HepG2 (cell line): ENCODE measurements around the gene HRH3. TPM values are rescaled to one million over a fixed set of nuclear protein-coding genes. Genes with fewer than 3 reads are reported as not detected.
A peak's percentile ranks its signal among the peaks of the same experiment; 100 is the strongest.

ENCODE experiments used
- ATAC-seq: fragments of 200-7000 bp; cut with Tn5 transposase; 3 replicates; pipeline ENCODE4 v1.9.1; 2020; ENCODE audit warnings: mild to moderate bottlenecking, moderate library complexity
- BruUV-seq: library from RNA; stranded (reverse); fragments of 400-500 nt; replicated peaks from 2 replicates; lab custom pipeline; 2021; lab: Mats Ljungman, UMichigan
- CTCF ChIA-PET: fragments of 300-600 bp; formaldehyde crosslinking; extraction: SDS; loops from one replicate; lab custom pipeline; 2021; ENCODE audit warnings: low total read pairs, inconsistent platforms, low intra/inter-chr PET ratio; lab: Yijun Ruan, JAX
- POLR2A ChIA-PET: fragments of 350-600 bp; sonication (Branson Sonifier 250); formaldehyde crosslinking; loops from one replicate; lab custom pipeline; 2020; ENCODE audit warnings: antibody characterized with exemption, inconsistent platforms; lab: Yijun Ruan, JAX
- DNase-seq: peaks from one replicate; pipeline ENCODE4 v3.0.0-alpha.2; 2015; ENCODE audit warnings: low spot score
- FAIRE-seq: peaks from 3 replicates; lab custom pipeline; 2011; peaks lifted over from hg19 to GRCh38; lab: Jason Lieb, UNC
- H2AFZ ChIP-seq: one replicate; pipeline ENCODE4 v1.6.1; 2011; ENCODE audit warnings: low read length, inconsistent platforms
- H3K27ac ChIP-seq: fragments of 300-600 bp; 3 replicates; pipeline ENCODE4 v1.8.0; 2011; ENCODE audit warnings: mixed run types, mild to moderate bottlenecking, mixed read lengths, low read length, inconsistent platforms; ENCODE audit not compliant: insufficient read depth; ENCODE audit errors: extremely low read length
- H3K27me3 ChIP-seq, 2 experiments: fragments of 200-600 bp in 1 of 2; 2 replicates in 1 of 2; 3 replicates in 1 of 2; pipeline versions ENCODE4 v1.6.0 to v1.8.0; 2011; ENCODE audit warnings: low read length in 2 of 2, mild to moderate bottlenecking in 2 of 2, moderate library complexity in 2 of 2, inconsistent platforms in 1 of 2; ENCODE audit not compliant: insufficient read depth in 2 of 2, control insufficient read depth in 1 of 2
- H3K36me3 ChIP-seq, 2 experiments: fragments of 200-600 bp in 1 of 2; replicated peaks in 1 of 2; 2 replicates in 1 of 2; 3 replicates in 1 of 2; pipeline versions ENCODE4 v1.5.1 to v1.8.0; 2011; ENCODE audit warnings: low read length in 2 of 2, inconsistent platforms in 1 of 2; ENCODE audit not compliant: insufficient read depth in 2 of 2, control insufficient read depth in 1 of 2
- H3K4me1 ChIP-seq: 2 replicates; pipeline ENCODE4 v1.5.1; 2012; ENCODE audit warnings: low read length, inconsistent platforms; ENCODE audit not compliant: insufficient read depth
- H3K4me2 ChIP-seq: 2 replicates; pipeline ENCODE4 v1.6.0; 2011; ENCODE audit warnings: low read depth, low read length, inconsistent platforms
- H3K4me3 ChIP-seq, 3 experiments: fragments of 200-600 bp in 1 of 3; sonication (generic), shearing (Covaris generic) in 1 of 3; replicated peaks in 1 of 3; 2 replicates each; pipeline ENCODE4 v1.5.1; 2011 to 2016; ENCODE audit warnings: low read length in 3 of 3, inconsistent platforms in 2 of 3, low read depth in 2 of 3, mild to moderate bottlenecking in 2 of 3, control low read depth in 1 of 3, mixed read lengths in 1 of 3; ENCODE audit not compliant: insufficient read depth in 1 of 3
- H3K79me2 ChIP-seq: one replicate; pipeline ENCODE4 v1.6.1; 2011; ENCODE audit warnings: low read length, inconsistent platforms; ENCODE audit not compliant: insufficient read depth
- H3K9ac ChIP-seq: 2 replicates; pipeline ENCODE4 v1.6.0; 2011; ENCODE audit warnings: mild to moderate bottlenecking, low read depth, low read length, inconsistent platforms; ENCODE audit not compliant: insufficient read depth
- H3K9me3 ChIP-seq: 2 replicates; pipeline ENCODE4 v1.5.1; 2012; ENCODE audit warnings: mild to moderate bottlenecking, low read length
- H4K20me1 ChIP-seq: 2 replicates; pipeline ENCODE4 v1.6.0; 2011; ENCODE audit warnings: inconsistent platforms, mild to moderate bottlenecking, low read length, moderate library complexity; ENCODE audit not compliant: insufficient read depth
- BHLHE40 ChIP-seq: IDR thresholded peaks from 2 replicates; pipeline ENCODE4 v1.6.1; 2011; ENCODE audit warnings: low read length, improper control_type of control experiment
- EZH2 ChIP-seq: conservative IDR thresholded peaks from 2 replicates; pipeline ENCODE4 v1.6.1; 2012; ENCODE audit warnings: mild to moderate bottlenecking, low read depth, low read length, moderate library complexity
- KLF16 ChIP-seq, 2 experiments: sonication (generic) in 1 of 2; formaldehyde crosslinking in 1 of 2; IDR thresholded peaks; 2 replicates each; pipeline versions ENCODE4 v1.6.1 to v1.8.0; 2016 to 2023; ENCODE audit warnings: missing genetic modification reagents in 2 of 2, missing compliant biosample characterization in 1 of 2
- MAFG ChIP-seq: sonication (generic); formaldehyde crosslinking; IDR thresholded peaks from 2 replicates; pipeline ENCODE4 v1.5.1; 2020; ENCODE audit warnings: mild to moderate bottlenecking, missing genetic modification reagents
- NR2F6 ChIP-seq, 2 experiments: IDR thresholded peaks; 2 replicates each; pipeline ENCODE4 v1.6.1; 2016; ENCODE audit warnings: antibody characterized with exemption in 1 of 2, mild to moderate bottlenecking in 1 of 2
- PAWR ChIP-seq: sonication (generic); formaldehyde crosslinking; IDR thresholded peaks from 2 replicates; pipeline ENCODE4 v1.4.0; 2020; ENCODE audit warnings: missing genetic modification reagents, mild to moderate bottlenecking, borderline replicate concordance
- SALL1 ChIP-seq: sonication (generic); formaldehyde crosslinking; IDR thresholded peaks from 2 replicates; pipeline ENCODE4 v1.8.0; 2022; ENCODE audit warnings: mild to moderate bottlenecking, missing genetic modification reagents
- SAP130 ChIP-seq: IDR thresholded peaks from 2 replicates; pipeline ENCODE4 v1.6.1; 2016; ENCODE audit warnings: low read depth
- SIN3B ChIP-seq: fragments of 150-350 bp; IDR thresholded peaks from 2 replicates; pipeline ENCODE4 v1.6.1; 2014; ENCODE audit warnings: low read length
- TAF15 ChIP-seq: fragments of 200-400 bp; formaldehyde crosslinking; IDR thresholded peaks from one replicate; pipeline ENCODE4 v1.6.1; 2018; ENCODE audit warnings: mild to moderate bottlenecking, low read depth, low read length; ENCODE audit not compliant: poor library complexity, severe bottlenecking
- TFAP4 ChIP-seq: sonication (generic); IDR thresholded peaks from 2 replicates; pipeline ENCODE4 v1.6.1; 2016; ENCODE audit warnings: low read depth, borderline replicate concordance
- ZNF556 ChIP-seq: sonication (generic); formaldehyde crosslinking; IDR thresholded peaks from 2 replicates; pipeline ENCODE4 v1.4.0; 2020; ENCODE audit warnings: mild to moderate bottlenecking, missing genetic modification reagents, borderline replicate concordance
- ZNF572 ChIP-seq: sonication (generic); formaldehyde crosslinking; IDR thresholded peaks from 2 replicates; pipeline ENCODE4 v1.5.1; 2020; ENCODE audit warnings: mild to moderate bottlenecking, missing genetic modification reagents
- ZNF800 ChIP-seq: sonication (generic); formaldehyde crosslinking; IDR thresholded peaks from 2 replicates; pipeline ENCODE4 v1.4.0; 2020; ENCODE audit warnings: missing genetic modification reagents
- ZSCAN25 ChIP-seq: sonication (generic); formaldehyde crosslinking; IDR thresholded peaks from 2 replicates; pipeline ENCODE4 v1.8.0; 2022; ENCODE audit warnings: mild to moderate bottlenecking, missing genetic modification reagents
- whole genome bisulfite sequencing: methylation state at CpG from one replicate; pipeline ENCODE4 v1.1.6; 2017; ENCODE audit warnings: low lambda C conversion rate; 5-methylcytosine and 5-hydroxymethylcytosine counted together
- in situ Hi-C: cut with HindIII; loops from 2 replicates; pipeline ENCODE4 v1.10.0; 2017; ENCODE audit warnings: low pct_unique_long_range_greater_than_20kb; ENCODE audit not compliant: extremely low pct_ligation_motif_present
- intact Hi-C: fragments of 100-400 bp; cut with micrococcal nuclease; formaldehyde crosslinking; loops from one replicate; pipeline ENCODE4 v1.10.0; 2022; ENCODE audit not compliant: unreplicated experiment
- polyA plus RNA-seq, 8 experiments: library from polyadenylated mRNA; depleted of rRNA in 3 of 8; stranded (reverse) in 7 of 8; unstranded in 1 of 8; fragments of >200 nt; fragmentation: Illumina TruSeq in 4 of 8; extraction: Trizol in 4 of 8; gene quantifications; 2 replicates each; pipeline versions ENCODE4 v1.2.1 to v1.2.3, GENCODE V29; 2011 to 2016; ENCODE audit warnings: low read depth in 4 of 8, missing spikeins in 1 of 8, mixed read lengths in 1 of 8; ENCODE audit not compliant: insufficient read depth in 1 of 8
- total RNA-seq, 5 experiments: library from RNA; depleted of rRNA; stranded (reverse); fragments of >200 nt; fragmentation: Illumina TruSeq; extraction: Trizol; gene quantifications; 2 replicates each; pipeline ENCODE4 v1.2.3, GENCODE V29; 2016; ENCODE audit warnings: low read depth in 1 of 5
- TF ChIP-seq, protein P1 (sequence below): sonication (generic); formaldehyde crosslinking; IDR thresholded peaks from 2 replicates; pipeline ENCODE4 v1.4.0; 2020; ENCODE audit warnings: mild to moderate bottlenecking, missing genetic modification reagents, borderline replicate concordance
- TF ChIP-seq, protein P2 (sequence below): sonication (generic); formaldehyde crosslinking; IDR thresholded peaks from 2 replicates; pipeline ENCODE4 v1.5.1; 2020; ENCODE audit warnings: missing genetic modification reagents, mild to moderate bottlenecking, borderline replicate concordance

The HRH3 gene
- total and polyA plus RNA-seq, 2 of the 13 experiments (the other 11 are each of a cell fraction or from before 2014, with no cell fraction given), result 0.18 TPM; not detected in 1

DNA sequence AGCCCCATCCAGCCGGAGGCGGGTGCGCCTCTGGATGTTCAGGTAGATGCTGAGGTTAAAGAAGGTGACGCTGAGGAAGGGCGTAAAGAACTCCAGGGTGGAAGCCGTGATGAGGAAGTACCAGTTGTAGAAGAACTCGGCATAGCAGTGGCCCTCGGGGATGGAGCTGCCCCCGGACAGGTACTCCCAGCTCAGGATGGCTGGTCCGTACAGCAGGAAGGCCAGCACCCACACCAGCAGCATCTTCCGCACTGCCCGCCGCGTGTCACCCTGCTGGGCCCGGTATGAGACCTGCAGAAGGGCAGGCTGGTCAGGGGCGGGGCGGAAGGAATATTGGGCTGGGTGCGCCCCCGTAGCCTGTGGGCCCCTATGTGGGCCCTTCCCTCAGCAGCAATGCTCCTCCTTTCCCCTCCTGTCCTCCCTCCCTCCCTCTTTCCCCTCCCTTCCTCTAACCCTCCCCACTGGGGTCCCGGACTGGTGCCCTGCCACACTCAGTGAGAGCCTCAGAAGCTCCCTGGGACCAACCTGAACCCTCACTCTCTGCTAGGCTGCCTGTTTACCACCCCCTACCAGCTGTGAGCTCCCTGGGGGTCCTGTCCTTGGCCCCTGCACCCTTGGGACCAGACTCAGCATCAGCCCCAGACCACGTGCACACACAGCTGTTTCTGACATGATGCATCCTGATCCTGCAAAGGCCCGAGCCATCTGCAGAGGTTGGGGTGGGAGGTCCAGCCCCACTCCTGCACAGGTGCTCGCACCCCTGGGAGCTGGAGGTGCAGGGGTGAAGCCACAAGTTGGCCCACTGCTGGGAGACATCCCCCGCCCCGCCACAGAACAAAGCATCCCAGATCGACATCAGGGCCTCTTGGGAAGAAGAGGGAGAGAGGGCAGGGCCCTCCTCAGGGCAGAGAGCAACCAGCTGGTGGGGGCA lies 3.2 kb downstream of the HRH3 start:
- H4K20me1 ChIP-seq, result peaks cover 26% of the 10 kb centered on the region; the same call in 1 of the 2 replicates
- no peak overlapping the region for H2AFZ ChIP-seq
- peaks cover 41% of the 10 kb centered on the region for H3K4me1 ChIP-seq
- no peak overlapping the region for H3K4me3 ChIP-seq
- no peaks in the 10 kb centered on the region for H3K36me3 ChIP-seq
- 36% methylated on average over 24 of the region's 26 CpGs for WGBS
- H3K27me3 ChIP-seq, result peaks cover 60 to 82% of the 10 kb centered on the region in 2 experiments
- H3K79me2 ChIP-seq, result no peaks in the 10 kb centered on the region
- intact Hi-C loops (no loop called here), in situ Hi-C loops (no loop called here)
- ChIA-PET POLR2A (no interaction called here), CTCF (no interaction called here)
- H3K9me3 ChIP-seq, result no peaks in the 10 kb centered on the region
- no peak overlapping the region for H3K27ac ChIP-seq
- H3K9ac ChIP-seq, result no peak overlapping the region
- DNase-seq (no peak), FAIRE-seq (no peak), ATAC-seq (no peak)
- no peak overlapping the region for H3K4me2 ChIP-seq
- BruUV-seq, result no TSS peak
- TF ChIP-seq ZNF556 (CRISPR knock-in tag) (no peak), ZNF800 (CRISPR knock-in tag) (no peak), EZH2 (0 out of 2 replicates have a peak, but pooled peaks have one; percentile 0), NR2F6 (IDR thresholded peaks at IDR 0.05) (no peak), NR2F6 (CRISPR knock-in tag; IDR thresholded peaks at IDR 0.05) (no peak), ZNF572 (CRISPR knock-in tag) (0 out of 2 replicates have a peak, but pooled peaks have one; percentile 31), KLF16 (CRISPR knock-in tag; IDR thresholded peaks at IDR 0.05) (no peak), TFAP4 (peak; percentile 87; the same call in 1 of the 2 replicates), TAF15 (no peak), SALL1 (CRISPR knock-in tag) (0 out of 2 replicates have a peak, but pooled peaks have one; percentile 16), SIN3B (no peak), PAWR (CRISPR knock-in tag) (no peak), BHLHE40 (peak; percentile 6; the same call in 1 of the 2 replicates), ZSCAN25 (CRISPR knock-in tag) (peak; percentile 62; the same call in 1 of the 2 replicates), MAFG (CRISPR knock-in tag) (0 out of 2 replicates have a peak, but pooled peaks have one; percentile 11), SAP130 (CRISPR knock-in tag) (peak; percentile 43; the same call in 1 of the 2 replicates)
- TF ChIP-seq, protein P1, sequence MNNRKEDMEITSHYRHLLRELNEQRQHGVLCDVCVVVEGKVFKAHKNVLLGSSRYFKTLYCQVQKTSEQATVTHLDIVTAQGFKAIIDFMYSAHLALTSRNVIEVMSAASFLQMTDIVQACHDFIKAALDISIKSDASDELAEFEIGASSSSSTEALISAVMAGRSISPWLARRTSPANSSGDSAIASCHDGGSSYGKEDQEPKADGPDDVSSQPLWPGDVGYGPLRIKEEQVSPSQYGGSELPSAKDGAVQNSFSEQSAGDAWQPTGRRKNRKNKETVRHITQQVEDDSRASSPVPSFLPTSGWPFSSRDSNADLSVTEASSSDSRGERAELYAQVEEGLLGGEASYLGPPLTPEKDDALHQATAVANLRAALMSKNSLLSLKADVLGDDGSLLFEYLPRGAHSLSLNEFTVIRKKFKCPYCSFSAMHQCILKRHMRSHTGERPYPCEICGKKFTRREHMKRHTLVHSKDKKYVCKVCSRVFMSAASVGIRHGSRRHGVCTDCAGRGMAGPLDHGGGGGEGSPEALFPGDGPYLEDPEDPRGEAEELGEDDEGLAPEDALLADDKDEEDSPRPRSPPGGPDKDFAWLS (CRISPR knock-in tag), result no peak
- TF ChIP-seq, protein P2, sequence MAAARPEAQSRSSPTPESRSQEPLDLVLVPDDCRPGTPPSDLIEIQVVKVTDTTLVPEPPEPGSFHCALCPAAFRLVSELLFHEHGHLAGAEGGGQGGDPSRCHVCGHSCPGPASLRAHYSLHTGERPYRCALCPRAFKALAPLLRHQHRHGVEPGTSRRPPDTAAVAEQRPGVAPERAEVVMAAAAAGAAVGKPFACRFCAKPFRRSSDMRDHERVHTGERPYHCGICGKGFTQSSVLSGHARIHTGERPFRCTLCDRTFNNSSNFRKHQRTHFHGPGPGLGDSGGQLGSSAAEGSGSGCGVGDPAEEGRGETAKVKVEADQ (CRISPR knock-in tag), result no peak
